ELR (cell line): ENCODE results near the gene MYBL2.

Experiments used
- DNase-seq: peaks from one replicate; pipeline ENCODE4 v3.0.0-alpha.2; 2015; ENCODE audit warnings: low read depth

Gene MYBL2

GRCh38 chr20:43751167-43752050, 84.5 kb downstream of the MYBL2 start:
- peak; percentile 98 for DNase-seq

GRCh38 chr20:43752051-43752360, 85.1 kb downstream of the MYBL2 start:
- DNase-seq: no peak

DNA sequence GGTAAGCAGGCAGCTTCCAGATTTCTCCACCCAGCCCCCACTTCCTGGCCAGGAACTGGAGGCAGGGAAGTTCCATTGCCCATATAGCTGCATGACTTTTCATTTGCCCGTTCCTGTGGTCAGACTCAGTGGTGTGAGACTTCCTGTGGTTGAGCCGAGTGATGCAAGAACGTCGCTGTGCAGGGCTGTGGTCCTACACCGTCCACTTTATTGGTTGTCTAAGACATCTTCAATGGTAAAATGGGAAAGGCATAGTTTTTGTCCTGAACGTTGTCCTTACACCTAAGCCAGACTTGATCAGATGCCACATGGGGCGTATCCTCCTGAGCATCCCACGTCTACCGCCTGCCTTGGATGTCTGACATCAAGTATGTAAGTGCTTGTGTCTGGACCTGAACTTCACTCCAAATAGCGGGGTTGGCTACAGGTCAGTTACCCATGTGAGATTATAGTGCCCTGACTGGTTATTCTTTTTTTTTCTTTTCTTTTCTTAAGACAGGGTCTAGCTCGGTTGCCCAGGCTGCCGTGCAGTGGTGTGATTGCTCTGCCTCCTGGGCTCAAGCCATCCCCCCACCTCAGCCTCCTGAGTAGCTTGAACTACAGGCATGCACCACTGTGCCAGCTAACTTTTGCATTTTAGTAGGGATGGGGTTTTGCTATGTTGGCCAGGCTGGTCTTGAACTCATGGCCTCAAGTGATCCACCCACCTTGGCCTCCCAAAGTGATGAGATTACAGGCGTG, 85.8 kb downstream of the MYBL2 start:
- peak; percentile 99 for DNase-seq

DNA sequence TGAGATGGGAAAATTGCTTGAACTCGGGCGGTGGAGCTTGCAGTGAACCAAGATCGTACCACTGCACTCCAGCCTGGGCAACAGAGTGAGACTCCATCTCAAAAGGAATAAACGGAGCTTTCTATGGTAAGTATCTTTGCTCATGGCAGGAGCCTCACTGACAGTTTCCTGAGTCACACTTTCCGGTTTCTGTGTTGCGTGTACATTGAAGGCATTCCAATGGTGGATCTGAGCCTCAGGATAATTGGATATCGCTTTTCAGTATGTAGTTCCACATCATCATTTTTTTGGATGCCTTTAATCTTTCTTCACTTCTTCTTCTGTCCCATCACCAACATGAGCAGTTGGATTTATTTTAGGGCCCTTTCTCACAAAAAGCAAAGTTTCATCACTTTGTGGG, 88.5 kb downstream of the MYBL2 start:
- DNase-seq: peak; percentile 96

- DNase-seq: peak; percentile 95
These were observed 88.9 kb downstream of the MYBL2 start for GRCh38 chr20:43755851-43756250.

DNA sequence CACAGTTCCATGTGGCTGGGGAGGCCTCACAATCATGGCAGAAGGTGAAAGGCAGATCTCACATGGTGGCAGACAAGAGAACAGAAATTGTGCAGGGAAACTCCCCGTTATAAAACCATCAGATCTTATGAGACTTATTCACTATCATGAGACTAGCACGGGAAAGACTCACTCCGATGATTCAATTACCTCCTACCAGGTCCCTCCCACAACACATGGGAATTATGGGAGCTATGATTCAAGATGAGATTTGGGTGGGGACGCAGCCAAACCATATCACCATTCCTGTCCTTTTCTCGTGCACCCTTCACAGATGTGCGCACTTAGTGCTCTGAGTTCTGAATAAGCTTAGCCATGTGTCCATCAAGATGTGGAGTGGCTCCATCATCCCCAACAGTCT, 91.0 kb downstream of the MYBL2 start:
- peak; percentile 48 for DNase-seq

GRCh38 chr20:43761386-43762340, 94.7 kb downstream of the MYBL2 start:
- no peak for DNase-seq

DNA sequence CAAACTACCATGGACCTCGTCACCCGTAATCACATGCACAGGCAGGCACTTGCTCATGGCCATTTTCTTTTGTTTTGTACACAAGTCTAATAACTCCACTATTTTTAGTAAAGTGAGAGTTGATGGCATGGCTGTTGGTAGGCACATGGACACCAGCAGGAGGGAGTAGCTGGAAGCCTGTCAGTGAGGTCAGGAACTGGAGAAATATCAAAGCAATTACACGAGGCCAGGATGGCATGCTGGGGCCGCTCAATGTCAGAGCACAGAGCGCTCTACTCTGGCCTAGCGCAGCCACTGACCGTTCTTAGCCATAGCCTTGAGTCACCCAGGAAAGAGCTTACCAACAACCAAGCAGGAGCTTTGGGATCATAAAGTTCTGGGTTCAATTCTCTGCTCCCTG, 96.0 kb downstream of the MYBL2 start:
- DNase-seq: no peak

DNA sequence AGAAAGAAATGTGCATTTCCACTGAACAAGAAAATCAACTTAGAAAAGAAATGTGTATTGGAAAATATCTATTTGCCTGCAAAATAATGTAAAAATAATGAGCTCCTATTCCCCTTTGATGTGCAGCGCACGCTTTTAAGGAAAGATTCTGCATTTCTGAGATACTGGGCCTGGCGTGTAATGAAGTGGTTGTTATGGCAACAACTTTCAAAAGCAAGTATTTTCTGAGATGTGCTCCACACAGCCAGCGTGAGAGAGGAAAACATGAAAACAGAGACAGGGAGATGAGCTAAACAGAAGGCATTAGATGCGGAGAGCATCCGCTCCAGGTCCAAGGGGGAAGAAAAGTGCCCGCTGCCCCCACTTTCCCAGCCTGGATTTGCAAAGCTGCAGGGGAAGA, 99.0 kb downstream of the MYBL2 start:
- DNase-seq: no peak
